ENCODE results near the gene KCNAB2. TPM values are rescaled to one million over a fixed set of nuclear protein-coding genes. Genes with fewer than 3 reads are reported as not detected.

Gene KCNAB2
- total RNA-seq, 3 donors from 2014 or later = 6.9 to 19.8 (median 9.8) TPM

- Histone ChIP-seq H3K9me3 (no peaks in the 10 kb centered on the region), H3K36me3 (no peaks in the 10 kb centered on the region), H3K27ac (no peak overlapping the region), H3K4me1 (no peaks in the 10 kb centered on the region), H3K27me3 (no peaks in the 10 kb centered on the region), H3K4me3 (no peak overlapping the region)
- no peak for DNase-seq (ENCODE audit: low spot score in 2 of 2)
- TF ChIP-seq POLR2A (IDR thresholded peaks at IDR 0.05) (no peak), POLR2AphosphoS5 (IDR thresholded peaks at IDR 0.05) (no peak)
- TF ChIP-seq, protein P1, sequence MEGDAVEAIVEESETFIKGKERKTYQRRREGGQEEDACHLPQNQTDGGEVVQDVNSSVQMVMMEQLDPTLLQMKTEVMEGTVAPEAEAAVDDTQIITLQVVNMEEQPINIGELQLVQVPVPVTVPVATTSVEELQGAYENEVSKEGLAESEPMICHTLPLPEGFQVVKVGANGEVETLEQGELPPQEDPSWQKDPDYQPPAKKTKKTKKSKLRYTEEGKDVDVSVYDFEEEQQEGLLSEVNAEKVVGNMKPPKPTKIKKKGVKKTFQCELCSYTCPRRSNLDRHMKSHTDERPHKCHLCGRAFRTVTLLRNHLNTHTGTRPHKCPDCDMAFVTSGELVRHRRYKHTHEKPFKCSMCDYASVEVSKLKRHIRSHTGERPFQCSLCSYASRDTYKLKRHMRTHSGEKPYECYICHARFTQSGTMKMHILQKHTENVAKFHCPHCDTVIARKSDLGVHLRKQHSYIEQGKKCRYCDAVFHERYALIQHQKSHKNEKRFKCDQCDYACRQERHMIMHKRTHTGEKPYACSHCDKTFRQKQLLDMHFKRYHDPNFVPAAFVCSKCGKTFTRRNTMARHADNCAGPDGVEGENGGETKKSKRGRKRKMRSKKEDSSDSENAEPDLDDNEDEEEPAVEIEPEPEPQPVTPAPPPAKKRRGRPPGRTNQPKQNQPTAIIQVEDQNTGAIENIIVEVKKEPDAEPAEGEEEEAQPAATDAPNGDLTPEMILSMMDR (IDR thresholded peaks at IDR 0.05) = no peak
- intact Hi-C loops (cut with DNase I; ENCODE audit: low total_unique reads) = no loop called here
Observed at GRCh38 chr1:6007318-6008083, 38.2 kb upstream of the KCNAB2 start.

DNA sequence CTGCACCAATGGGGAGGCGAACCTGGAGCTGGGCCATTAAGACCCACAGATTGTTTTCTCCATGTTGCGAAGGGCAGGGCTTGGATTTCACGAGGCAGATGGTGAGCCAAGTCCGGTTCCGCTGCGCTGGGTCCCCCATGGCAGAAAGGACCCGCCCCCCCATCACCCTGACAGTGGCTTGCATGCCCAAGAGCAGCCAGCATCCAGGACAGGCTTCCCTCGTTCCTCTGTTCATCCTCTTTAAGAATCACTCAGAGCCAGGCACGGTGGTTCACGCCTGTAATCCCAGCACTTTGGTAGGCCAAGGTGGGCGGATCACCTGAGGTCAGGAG, 37.6 kb upstream of the KCNAB2 start:
- intact Hi-C loops (cut with DNase I; ENCODE audit: low total_unique reads) = no loop called here
- DNase-seq (ENCODE audit: low spot score in 2 of 2) = no peak
- no peaks in the 10 kb centered on the region for H3K36me3 ChIP-seq
- no peaks in the 10 kb centered on the region for H3K4me1 ChIP-seq
- no peaks in the 10 kb centered on the region for H3K9me3 ChIP-seq
- no peak for TF ChIP-seq POLR2AphosphoS5 (IDR thresholded peaks at IDR 0.05)
- no peak for TF ChIP-seq POLR2A (IDR thresholded peaks at IDR 0.05)
- TF ChIP-seq, protein P1 (IDR thresholded peaks at IDR 0.05) = no peak
- no peak overlapping the region for H3K4me3 ChIP-seq
- H3K27me3 ChIP-seq = no peaks in the 10 kb centered on the region
- H3K27ac ChIP-seq = no peak overlapping the region

DNA sequence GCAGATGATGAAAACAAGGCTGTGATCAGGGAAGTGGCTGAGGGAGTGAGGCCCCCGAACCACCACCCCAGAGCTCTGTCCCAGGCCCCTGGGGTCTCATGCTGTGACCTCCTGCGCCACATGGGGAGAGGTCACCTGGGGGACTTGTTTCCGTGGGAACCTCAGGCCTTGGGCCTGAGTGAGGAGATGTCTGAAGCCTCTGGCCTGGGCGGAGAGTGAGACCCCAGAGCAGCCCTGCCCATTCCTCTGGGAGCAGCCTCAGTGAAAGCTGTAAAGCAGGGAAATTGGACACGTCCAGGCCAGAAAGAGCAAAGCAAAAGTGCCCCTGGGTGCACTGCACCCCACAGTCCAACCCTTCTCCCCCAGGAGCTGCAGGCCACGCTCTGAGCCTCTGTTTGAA, 37.0 kb upstream of the KCNAB2 start:
- Histone ChIP-seq H3K4me1 (no peaks in the 10 kb centered on the region), H3K4me3 (no peak overlapping the region), H3K27ac (no peak overlapping the region), H3K36me3 (no peaks in the 10 kb centered on the region), H3K9me3 (no peaks in the 10 kb centered on the region), H3K27me3 (no peaks in the 10 kb centered on the region)
- no peak for DNase-seq (ENCODE audit: low spot score in 2 of 2)
- intact Hi-C loops (cut with DNase I; ENCODE audit: low total_unique reads) = no loop called here
- TF ChIP-seq POLR2A (IDR thresholded peaks at IDR 0.05) = no peak
- no peak for TF ChIP-seq POLR2AphosphoS5 (IDR thresholded peaks at IDR 0.05)
- TF ChIP-seq, protein P1 (IDR thresholded peaks at IDR 0.05) = no peak

GRCh38 chr1:6009120-6010040, 36.3 kb upstream of the KCNAB2 start:
- H3K4me1 ChIP-seq = no peaks in the 10 kb centered on the region
- no peak for TF ChIP-seq POLR2A (IDR thresholded peaks at IDR 0.05)
- TF ChIP-seq, protein P1 (IDR thresholded peaks at IDR 0.05) = no peak
- TF ChIP-seq POLR2AphosphoS5 (IDR thresholded peaks at IDR 0.05) = no peak
- no peak for DNase-seq (ENCODE audit: low spot score in 2 of 2)
- H3K27ac ChIP-seq = no peak overlapping the region
- no peaks in the 10 kb centered on the region for H3K9me3 ChIP-seq
- no peak overlapping the region for H3K4me3 ChIP-seq
- H3K27me3 ChIP-seq = no peaks in the 10 kb centered on the region
- intact Hi-C loops (cut with DNase I; ENCODE audit: low total_unique reads) = no loop called here
- H3K36me3 ChIP-seq = no peaks in the 10 kb centered on the region

DNA sequence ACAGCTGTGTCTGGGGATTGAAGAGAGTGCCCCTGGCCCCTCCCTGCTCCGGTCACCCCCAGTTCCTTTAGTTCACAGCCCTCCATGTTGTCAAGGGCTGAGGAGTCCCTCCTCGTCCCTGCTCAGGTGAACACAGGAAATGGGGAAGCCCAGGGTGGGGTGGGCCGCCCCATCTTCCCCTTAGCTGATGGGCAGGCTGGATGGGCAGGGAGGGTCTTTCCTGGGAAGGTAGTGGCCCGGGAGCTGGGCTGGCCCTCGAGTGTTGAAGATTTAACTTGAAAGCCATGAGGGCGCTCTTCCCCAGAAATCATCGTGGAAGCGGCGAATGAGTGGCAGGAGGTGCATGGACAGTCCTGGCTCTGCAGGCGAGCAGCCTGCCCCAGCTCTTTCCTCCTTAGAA, 35.1 kb upstream of the KCNAB2 start:
- TF ChIP-seq POLR2A (IDR thresholded peaks at IDR 0.05) (no peak), POLR2AphosphoS5 (IDR thresholded peaks at IDR 0.05) (no peak)
- TF ChIP-seq, protein P1 (IDR thresholded peaks at IDR 0.05) = no peak
- DNase-seq (ENCODE audit: low spot score in 2 of 2) = no peak
- no peaks in the 10 kb centered on the region for H3K9me3 ChIP-seq
- H3K27me3 ChIP-seq = no peaks in the 10 kb centered on the region
- intact Hi-C loops (cut with DNase I; ENCODE audit: low total_unique reads) = no loop called here
- H3K36me3 ChIP-seq = no peaks in the 10 kb centered on the region
- H3K4me1 ChIP-seq = no peaks in the 10 kb centered on the region
- H3K4me3 ChIP-seq = no peak overlapping the region
- H3K27ac ChIP-seq = no peak overlapping the region

All from breast epithelium (tissue), 4 donors.